Stimulated activated CD8-positive, alpha-beta memory T cell treated with anti-CD3 and anti-CD28 coated beads, Interleukin-4, amount 100 ng/mL, for 24 hours (primary cell): ENCODE results near the gene RDH12.

ENCODE experiments used
- DNase-seq: peaks from one replicate; pipeline ENCODE4 v3.0.0-alpha.2; 2020; ENCODE audit warnings: low read depth

RDH12 gene

DNA sequence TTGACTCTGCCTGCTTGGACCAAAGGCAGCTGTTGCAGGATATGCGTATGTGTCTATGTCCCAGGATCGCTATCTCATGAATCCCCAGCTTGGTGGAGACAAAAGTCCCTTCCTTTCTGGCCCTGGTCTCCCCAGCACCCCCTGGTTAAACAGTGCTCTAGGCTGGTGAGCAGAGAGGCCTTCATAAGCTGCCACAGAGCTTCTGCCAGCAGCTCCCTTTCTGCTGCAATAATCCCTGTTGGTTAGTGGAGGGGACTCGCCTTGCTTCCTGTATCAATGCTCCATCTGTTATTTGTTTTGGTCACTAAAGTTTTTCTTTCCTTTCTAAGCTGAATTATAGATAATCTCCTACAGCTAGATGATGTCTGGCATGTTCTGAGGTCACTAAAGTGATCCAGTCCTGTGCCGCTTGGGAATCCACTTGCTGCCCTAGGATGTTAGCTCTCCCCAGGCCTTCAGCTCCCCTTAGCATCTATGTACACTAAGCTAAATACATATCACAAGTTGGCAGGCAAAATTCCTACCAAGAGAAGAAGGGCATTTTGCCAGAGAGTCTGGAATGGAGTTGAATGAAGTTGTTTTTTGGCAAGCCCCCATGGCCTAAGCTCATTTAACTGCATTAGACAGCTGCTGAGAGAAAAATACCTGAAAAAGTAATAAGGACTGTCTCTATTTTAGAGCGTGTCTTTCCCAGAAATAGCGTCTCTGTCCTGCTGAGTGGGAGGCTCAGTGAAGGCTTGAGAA, 47.8 kb downstream of the RDH12 start:
- no peak for DNase-seq

DNA sequence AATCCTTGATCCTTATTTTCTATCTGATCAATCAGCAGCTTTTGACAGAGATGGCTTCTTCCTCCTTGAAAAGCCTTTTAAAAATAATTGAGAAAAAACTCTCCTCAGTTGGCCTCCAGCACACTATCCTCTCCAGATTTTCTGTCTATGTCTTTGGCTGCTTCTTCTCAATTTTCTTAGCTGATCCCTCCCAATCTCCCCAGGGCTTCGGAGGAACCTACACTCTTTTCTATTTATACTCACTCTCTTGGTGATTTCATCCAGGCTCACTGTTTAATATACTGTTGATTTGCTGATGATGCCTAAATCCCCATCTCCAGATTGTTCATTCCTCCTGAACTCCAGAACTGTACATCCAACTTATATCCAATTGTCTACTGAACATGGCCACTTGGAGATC, 54.8 kb downstream of the RDH12 start:
- no peak for DNase-seq

DNA sequence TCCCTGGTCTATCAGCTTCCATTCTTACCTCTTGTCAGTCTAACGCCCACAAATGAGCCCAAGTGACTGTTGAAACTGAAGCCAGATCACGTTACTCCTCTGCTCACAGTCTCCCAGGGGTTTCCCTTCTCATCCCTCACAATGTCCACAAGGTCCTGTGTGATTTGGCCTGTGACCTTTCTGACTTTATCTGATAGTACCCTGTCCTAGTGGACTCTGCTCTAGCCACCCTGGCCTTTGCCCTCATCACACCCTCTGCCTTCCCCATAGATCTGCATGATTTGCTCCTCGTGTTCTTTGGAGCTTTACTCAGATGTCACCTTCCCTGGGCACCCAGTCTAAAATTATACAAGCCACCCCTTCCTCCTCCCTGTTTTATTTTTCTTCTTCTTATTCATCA, 55.5 kb downstream of the RDH12 start:
- no peak for DNase-seq

DNA sequence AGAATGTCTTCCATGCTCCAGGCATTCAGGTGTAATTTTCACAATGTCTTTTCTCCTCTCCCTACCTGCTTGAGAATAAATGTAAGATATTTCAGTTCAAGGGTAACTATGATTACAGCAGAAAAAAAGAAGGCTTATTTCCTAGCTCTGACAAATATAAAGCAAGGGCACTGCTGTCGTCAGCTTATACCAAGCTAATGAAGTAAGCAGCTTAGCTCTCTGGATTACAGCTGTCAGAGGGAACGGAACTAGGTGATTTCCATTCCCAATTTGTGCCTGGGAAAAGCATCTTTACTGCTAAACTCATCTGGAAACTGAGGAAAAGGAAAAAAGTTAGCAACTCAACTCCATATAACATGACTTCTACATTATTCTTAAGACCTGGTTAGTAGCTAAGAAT, 58.2 kb downstream of the RDH12 start:
- no peak for DNase-seq

DNA sequence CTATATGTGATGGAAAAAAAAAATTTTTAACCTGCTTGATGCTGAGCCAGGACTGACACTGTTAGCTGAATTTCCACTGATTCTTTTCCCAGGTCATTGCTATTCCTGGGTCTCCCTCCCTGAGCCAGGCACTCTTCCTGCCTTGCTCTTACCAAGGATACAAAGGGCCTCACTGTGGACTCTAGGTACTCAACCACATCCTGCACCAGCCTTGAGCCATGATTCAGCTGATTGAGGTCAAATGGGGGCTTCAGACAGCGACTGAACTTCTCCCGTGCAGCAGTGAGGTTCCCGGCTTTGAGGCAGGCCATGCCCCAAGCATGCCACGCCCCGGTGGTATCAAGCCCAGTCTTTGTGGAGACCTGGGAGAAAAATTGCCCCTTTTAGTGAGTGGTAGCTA, 60.4 kb downstream of the RDH12 start:
- no peak for DNase-seq

DNA sequence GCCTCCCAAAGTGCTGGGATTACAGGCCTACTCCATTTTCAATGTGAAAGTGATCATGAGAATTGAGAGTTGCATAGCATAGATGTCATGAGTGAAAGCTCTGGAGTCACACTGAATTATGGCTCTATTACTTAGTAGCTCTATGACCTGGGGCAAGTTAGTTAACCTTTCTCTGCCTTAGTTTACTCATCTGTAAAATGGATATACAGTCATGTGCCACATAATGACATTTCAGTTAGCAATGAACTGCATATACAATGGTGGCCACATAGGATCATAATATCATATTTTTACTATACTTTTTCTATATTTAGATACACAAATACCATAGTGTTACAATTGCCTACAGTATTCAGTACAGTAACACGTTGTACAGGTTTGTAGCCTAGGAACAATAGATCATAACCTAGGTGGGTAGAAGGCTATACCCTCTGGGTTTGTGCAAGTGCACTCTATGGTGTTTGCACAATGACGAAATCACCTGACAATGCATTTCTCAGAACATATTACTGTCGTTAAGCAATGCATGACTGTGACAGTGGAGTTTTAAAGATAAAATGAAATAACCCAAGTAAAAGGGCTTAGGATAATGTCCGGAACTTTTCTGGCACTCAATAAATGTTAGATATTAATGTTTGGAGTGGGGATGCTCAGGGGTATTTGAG, 61.6 kb downstream of the RDH12 start:
- no peak for DNase-seq

DNA sequence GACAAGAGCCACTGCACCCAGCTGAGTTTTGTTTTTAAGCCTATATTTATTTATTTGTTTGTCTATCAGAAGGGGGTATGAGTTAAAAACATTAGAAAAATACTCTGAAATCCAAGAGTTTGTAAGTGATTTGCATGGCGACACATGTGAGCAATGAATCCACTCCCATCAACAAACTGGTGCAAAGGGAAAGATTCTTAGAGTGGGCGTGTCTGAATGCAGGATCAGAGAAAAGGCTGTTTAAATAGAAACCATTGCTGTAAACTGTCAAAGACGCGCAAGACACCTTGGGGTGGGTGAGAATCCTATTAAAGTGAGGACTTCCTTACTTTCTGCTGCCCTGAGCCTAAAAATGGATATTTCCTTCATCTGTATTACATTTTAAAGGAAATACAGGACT, 62.8 kb downstream of the RDH12 start:
- no peak for DNase-seq

DNA sequence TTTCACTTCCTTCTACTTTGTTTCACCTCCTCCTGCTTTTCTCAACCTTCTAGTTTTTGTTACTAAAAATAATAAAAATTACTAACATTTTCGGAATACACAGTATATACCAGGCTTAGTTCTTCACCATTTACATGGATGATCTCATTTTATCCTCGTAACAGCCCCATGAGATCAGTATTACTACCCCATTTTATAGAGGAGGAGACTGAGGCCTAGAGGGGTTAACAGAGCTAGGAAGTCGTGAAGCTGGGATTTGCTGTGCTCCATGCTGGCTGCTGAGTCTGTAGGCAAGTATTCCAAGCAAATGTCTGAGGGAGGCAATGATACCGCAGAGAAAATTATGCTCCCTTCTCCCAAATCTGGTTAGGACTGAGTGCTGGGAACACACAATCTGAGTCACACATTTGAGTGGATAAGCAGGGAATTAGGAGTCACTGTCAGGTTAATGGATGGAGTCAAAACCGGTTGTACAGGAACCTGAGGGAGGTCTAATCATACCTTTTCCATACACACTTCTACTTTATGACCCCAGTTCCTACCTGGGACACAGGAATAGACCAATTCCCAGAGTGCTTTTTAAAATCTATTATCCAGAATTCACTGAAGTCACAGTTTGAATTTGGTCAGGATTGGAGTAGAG, 63.6 kb downstream of the RDH12 start:
- DNase-seq: no peak

DNA sequence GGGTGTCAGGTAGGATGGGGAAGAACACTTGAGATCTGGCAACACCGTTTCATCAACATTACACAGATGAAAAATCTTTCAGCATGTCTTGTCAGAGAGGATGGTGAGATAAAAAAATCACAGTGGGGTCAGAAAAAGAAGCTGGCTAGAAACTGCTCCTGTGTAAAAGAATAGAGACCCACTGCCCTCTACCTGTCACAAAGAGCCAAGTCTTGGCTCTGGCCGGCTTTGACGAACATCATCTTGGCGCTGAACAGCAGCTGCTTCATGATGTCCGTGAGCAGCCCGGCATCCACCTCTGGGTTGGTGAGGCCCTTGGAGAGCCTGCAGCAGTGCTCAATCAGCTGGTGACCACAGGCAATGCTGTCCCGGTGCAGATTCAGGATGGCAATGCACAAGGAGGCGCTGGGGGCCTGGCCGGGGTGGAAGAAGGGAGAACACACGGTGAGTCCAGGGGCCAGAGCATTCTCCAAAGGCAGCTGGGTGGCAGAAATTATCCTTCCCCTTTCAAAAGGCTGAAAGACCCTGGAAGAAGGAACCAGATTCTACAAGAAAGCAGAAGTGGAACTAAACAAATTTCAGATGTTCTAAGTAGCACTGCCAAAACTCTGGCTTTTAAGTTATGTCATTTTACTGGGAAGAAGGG, 64.5 kb downstream of the RDH12 start:
- DNase-seq: no peak

DNA sequence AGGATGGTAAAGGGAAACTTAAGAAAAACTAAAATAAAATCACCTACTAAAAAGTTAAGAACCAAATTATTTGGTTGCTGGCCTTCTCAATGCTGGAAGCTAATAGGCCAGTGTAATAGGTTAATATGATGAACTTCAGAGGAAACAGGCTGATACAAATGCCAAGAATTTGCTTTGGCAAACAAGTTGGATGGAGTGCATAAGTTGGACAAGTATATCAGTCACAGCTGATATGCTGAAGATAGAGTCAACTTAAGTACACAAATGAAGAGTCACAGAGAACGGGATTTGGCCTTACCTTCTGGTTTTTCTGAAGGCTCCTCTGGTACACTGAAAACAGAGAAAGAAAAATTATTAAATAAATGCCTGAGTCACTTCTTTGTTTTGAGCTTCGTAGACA, 66.5 kb downstream of the RDH12 start:
- DNase-seq: no peak

DNA sequence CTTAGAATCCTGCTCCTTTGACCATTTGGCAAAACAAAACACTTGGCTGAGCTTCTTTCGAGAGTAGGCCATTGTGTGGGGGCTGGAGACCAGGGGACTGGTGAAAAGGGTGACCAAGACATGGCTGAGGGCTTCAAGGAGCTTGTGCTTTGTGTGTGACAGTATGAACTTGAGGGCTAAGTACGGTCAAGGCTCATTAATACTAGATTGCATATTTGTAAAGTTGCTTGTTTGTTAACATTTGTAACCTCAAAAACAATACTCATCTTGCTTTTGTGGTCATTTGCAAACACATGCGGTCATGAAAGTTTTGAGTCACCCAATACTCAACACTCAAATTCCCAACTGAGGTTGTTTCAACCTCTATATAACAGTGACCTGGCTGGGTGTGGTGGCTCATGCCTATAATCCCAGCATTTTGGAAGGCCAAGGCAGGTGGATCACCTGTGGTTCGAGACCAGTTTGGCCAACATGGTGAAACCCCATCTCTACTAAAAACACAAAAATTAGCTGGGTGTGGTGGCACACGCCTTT, 72.2 kb downstream of the RDH12 start:
- no peak for DNase-seq

DNA sequence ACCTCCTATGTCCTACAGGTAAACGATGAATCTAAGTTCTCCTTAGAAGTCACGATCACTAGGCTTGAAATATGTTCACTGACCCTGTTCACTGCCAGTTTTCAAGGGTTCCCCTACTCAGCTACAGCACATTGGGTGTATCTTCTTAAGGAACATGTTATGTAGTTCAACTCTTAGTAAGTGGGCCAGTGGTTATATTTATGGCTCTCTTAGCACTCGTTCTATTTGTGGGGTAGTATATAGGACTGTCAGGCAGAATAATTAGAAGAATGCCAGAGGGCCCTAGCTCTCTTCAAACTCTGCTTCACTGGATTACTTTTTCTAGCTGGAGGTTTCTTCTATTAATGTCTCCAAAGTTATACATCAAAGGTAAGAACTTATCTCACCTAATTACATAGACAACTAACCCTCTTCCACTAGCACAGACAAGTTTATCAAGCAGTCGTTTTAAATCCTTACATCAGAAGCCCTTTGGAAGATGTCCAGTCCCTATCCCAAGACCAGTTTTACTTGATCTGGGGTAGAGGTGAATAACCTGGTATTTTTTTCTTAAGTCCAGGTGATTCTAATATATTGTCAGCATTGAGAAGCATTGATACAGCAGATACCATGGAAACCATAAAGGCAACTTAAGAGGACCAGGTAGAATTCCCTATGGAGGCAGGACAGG, 75.1 kb downstream of the RDH12 start:
- no peak for DNase-seq

DNA sequence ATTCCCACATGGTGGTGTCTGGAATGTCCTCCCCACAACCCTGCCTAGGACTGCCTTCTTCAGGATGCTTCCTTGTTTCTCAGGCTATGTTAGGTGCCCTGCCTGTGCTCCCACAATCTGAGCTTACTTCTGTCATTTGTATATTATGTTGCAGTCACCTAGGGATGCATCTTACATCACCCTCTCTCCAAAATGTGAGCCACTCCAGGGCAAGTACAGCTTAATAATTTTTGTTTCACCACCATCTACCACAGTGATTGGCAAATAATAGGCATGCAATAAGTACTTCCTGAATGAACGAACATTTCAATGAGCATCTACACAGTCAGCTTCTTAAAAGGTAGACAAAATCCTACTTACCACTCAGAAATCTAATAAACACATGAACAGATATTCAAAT, 77.1 kb downstream of the RDH12 start:
- DNase-seq: no peak

DNA sequence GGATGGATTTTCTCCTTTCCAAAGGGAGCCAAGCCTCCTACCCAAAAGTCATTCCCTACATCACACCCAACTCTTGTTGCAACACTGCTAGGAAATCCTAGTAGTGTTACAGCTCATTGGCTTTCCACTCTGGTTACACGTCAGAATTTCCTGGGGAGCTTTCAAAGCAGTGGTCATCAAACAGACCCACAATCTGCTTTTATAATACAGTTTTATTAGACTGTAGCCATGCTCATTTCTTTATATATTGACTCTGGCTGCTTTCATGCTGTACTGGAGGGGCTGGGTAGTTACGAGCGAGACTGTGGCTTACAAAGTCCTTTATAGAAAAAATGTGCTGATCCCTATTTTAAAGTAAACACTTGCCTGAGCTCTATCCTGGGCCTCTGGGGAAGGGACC, 80.4 kb downstream of the RDH12 start:
- no peak for DNase-seq
